RWPE2 (cell line): ENCODE results near the gene XIRP2.
"Not testable (repeated sequence)": the region's sequence is repeated elsewhere in the genome, so short reads cannot be mapped to it uniquely, and the experiment has no call there.

ENCODE experiments used
- ATAC-seq: fragments of 200-7000 bp; cut with Tn5 transposase; 3 replicates; pipeline ENCODE4 v1.9.1; 2021; ENCODE audit warnings: low read depth
- DNase-seq: peaks from one replicate; pipeline ENCODE4 v3.0.0-alpha.2; 2020; ENCODE audit warnings: low spot score
- H3K27ac ChIP-seq: fragments of 450-650 bp; 2 replicates; pipeline ENCODE4 v1.5.1; 2017; ENCODE audit warnings: mild to moderate bottlenecking; ENCODE audit not compliant: poor library complexity, severe bottlenecking
- H3K27me3 ChIP-seq: fragments of 250-450 bp; sonication (Bioruptor Pico); 2 replicates; pipeline ENCODE4 v1.5.1; 2021; ENCODE audit warnings: mild to moderate bottlenecking, moderate library complexity; ENCODE audit not compliant: insufficient read depth, poor library complexity, severe bottlenecking
- H3K36me3 ChIP-seq: fragments of 250-450 bp; sonication (Bioruptor Pico); 2 replicates; pipeline ENCODE4 v1.5.1; 2020; ENCODE audit warnings: low read depth, mild to moderate bottlenecking, moderate library complexity
- H3K4me1 ChIP-seq: fragments of 250-450 bp; sonication (Bioruptor Pico); 2 replicates; pipeline ENCODE4 v1.5.1; 2021; ENCODE audit warnings: mild to moderate bottlenecking, moderate library complexity; ENCODE audit not compliant: insufficient read depth, poor library complexity, severe bottlenecking
- H3K4me3 ChIP-seq: fragments of 250-450 bp; sonication (Bioruptor Pico); 2 replicates; pipeline ENCODE4 v1.5.1; 2021; ENCODE audit warnings: mild to moderate bottlenecking, moderate library complexity; ENCODE audit not compliant: severe bottlenecking
- H3K9me3 ChIP-seq: fragments of 250-450 bp; sonication (Bioruptor Pico); 2 replicates; pipeline ENCODE4 v1.5.1; 2021; ENCODE audit warnings: mild to moderate bottlenecking, moderate library complexity; ENCODE audit not compliant: severe bottlenecking
- CTCF ChIP-seq: fragments of 450-650 bp; IDR thresholded peaks from one replicate; pipeline ENCODE4 v1.5.1; 2017; ENCODE audit warnings: mild to moderate bottlenecking, moderate library complexity; ENCODE audit not compliant: poor library complexity, severe bottlenecking

XIRP2 gene

DNA sequence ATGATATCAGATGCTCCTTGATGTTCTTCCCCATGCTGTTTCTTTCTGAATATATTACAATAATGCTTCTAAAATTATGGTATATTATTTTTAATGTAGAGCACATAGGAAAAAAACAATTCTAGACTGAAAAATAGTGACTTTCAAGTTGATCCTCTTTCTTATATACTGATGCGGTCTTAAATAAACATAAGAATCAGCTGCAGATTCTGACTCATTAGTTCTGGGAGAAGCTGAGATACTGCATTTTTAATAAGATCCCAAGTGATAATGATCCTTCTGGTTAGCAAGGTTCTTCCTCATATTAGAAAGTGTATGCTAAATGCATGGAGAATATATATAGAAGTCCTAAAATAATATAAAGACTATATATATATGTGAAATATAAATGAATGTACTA, 124.9 kb downstream of the XIRP2 start:
- no peak for ATAC-seq
- no peaks in the 10 kb centered on the region for H3K9me3 ChIP-seq
- H3K27me3 ChIP-seq, result no peaks in the 10 kb centered on the region

GRCh38 chr2:167015806-167016205, 127.5 kb downstream of the XIRP2 start:
- H3K9me3 ChIP-seq, result no peaks in the 10 kb centered on the region
- no peaks in the 10 kb centered on the region for H3K27me3 ChIP-seq
- no peaks in the 10 kb centered on the region for H3K36me3 ChIP-seq
- no peaks in the 10 kb centered on the region for H3K4me1 ChIP-seq
- TF ChIP-seq CTCF, result no peak
- H3K27ac ChIP-seq, result no peak overlapping the region
- no peak overlapping the region for H3K4me3 ChIP-seq
- DNase-seq (no peak), ATAC-seq (no peak)

More for the DNA sequence above, 124.9 kb downstream of the XIRP2 start:
- DNase-seq, result no peak
- TF ChIP-seq CTCF, result no peak
- H3K4me1 ChIP-seq, result no peaks in the 10 kb centered on the region
- H3K36me3 ChIP-seq, result no peaks in the 10 kb centered on the region
- no peak overlapping the region for H3K4me3 ChIP-seq
- H3K27ac ChIP-seq, result no peak overlapping the region

GRCh38 chr2:167017021-167017420, 128.7 kb downstream of the XIRP2 start:
- Histone ChIP-seq H3K4me1 (no peaks in the 10 kb centered on the region), H3K9me3 (no peaks in the 10 kb centered on the region), H3K27me3 (no peaks in the 10 kb centered on the region), H3K27ac (no peak overlapping the region), H3K36me3 (no peaks in the 10 kb centered on the region), H3K4me3 (no peak overlapping the region)
- TF ChIP-seq CTCF, result no peak
- DNase-seq (no peak), ATAC-seq (peak; percentile 38; the same call in 1 of the 3 replicates)

DNA sequence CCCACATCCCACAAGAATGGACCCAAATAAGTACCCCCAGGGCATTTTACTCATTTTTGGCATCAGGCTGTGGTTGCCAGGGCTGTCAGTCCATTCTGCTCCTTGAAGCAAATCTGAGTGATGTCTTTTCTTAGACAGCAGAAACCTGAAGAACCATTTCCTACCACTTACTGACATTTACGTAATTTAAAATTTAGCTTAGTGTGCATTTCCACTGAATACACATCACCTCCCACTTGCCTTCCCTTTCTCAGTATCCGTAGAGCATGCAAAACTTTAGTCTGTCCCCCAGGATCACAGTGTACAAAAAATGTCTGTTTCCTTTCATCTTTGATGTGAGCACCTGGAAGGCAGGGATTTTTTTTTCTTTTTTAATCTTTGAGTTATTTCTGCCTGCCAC, 130.3 kb downstream of the XIRP2 start:
- TF ChIP-seq CTCF, result no peak
- ATAC-seq, result no peak
- Histone ChIP-seq H3K9me3 (no peaks in the 10 kb centered on the region), H3K27ac (no peak overlapping the region), H3K27me3 (no peaks in the 10 kb centered on the region), H3K4me3 (no peak overlapping the region), H3K4me1 (no peaks in the 10 kb centered on the region), H3K36me3 (no peaks in the 10 kb centered on the region)
- no peak for DNase-seq

DNA sequence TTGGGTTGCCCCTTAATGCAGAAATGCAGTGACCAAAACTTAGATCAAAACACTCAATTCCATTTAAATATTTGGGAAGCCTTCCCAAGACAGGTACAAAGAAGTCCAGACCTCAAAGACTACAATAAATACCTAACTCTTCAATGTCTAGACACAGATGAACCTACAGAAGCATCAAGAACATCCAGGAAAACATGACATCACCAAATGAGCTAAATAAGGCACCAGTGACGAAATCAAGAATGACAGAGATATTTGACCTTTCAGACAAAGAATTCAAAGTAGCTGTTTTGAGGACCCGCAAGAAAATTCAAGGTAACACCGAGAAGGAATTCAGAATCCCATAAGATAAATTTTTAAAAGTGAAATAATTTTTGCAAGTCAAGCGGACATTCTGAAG, 140.2 kb downstream of the XIRP2 start:
- no peak for TF ChIP-seq CTCF
- no peaks in the 10 kb centered on the region for H3K36me3 ChIP-seq
- no peaks in the 10 kb centered on the region for H3K27me3 ChIP-seq
- DNase-seq (no peak), ATAC-seq (no peak)
- no peaks in the 10 kb centered on the region for H3K9me3 ChIP-seq
- H3K27ac ChIP-seq, result no peak overlapping the region
- no peaks in the 10 kb centered on the region for H3K4me1 ChIP-seq
- H3K4me3 ChIP-seq, result no peak overlapping the region

- not testable (repeated sequence) for H3K4me3 ChIP-seq, ATAC-seq, H3K27ac ChIP-seq, H3K9me3 ChIP-seq, H3K27me3 ChIP-seq, H3K36me3 ChIP-seq, DNase-seq, H3K4me1 ChIP-seq
These were observed 146.7 kb downstream of the XIRP2 start for GRCh38 chr2:167034976-167035375.
